T-helper 1 cell (primary cell): ENCODE measurements around the gene CLEC4G.
A peak's percentile ranks its signal among the peaks of the same experiment; 100 is the strongest.
"Not testable (repeated sequence)": the region's sequence is repeated elsewhere in the genome, so short reads cannot be mapped to it uniquely, and the experiment has no call there.

ENCODE experiments used
- DNase-seq, 5 donors: peaks; one replicate each; pipeline ENCODE4 v3.0.0-alpha.2; 2012 to 2020
- total RNA-seq, 4 donors: gene quantifications; one replicate each; lab custom pipeline; 2026; lab: John Stamatoyannopoulos, UW

CLEC4G gene
- total RNA-seq = 0 reads per million in 4 donors

- no peak for DNase-seq
These were observed at the start of gene CLEC4G for GRCh38 chr19:7732045-7732444. CLEC4G (minus strand) TSS chr19:7732110; CDS start chr19:7732102, 8 bp downstream.

GRCh38 chr19:7781157-7781556 is 49.2 kb upstream of the CLEC4G start:
- DNase-seq = no peak

- no peak for DNase-seq
These were observed 47.9 kb upstream of the CLEC4G start for GRCh38 chr19:7779631-7780486.

- no peak for DNase-seq
These were observed 46.2 kb upstream of the CLEC4G start for GRCh38 chr19:7778081-7778480.

- DNase-seq = no peak
These were observed 43.9 kb upstream of the CLEC4G start for GRCh38 chr19:7775761-7776160.

GRCh38 chr19:7773841-7774240 is 41.9 kb upstream of the CLEC4G start:
- DNase-seq = no peak

GRCh38 chr19:7772752-7773291 is 40.9 kb upstream of the CLEC4G start:
- DNase-seq = peak in 1 of 5 donors; percentile 49

GRCh38 chr19:7771072-7771471 is 39.2 kb upstream of the CLEC4G start:
- no peak for DNase-seq

- DNase-seq = no peak
These were observed 37.3 kb upstream of the CLEC4G start for GRCh38 chr19:7769171-7769570.

- DNase-seq = no peak
These were observed 35.6 kb upstream of the CLEC4G start for GRCh38 chr19:7767487-7767886.

- DNase-seq = no peak
These were observed 34.6 kb upstream of the CLEC4G start for GRCh38 chr19:7766535-7766934.

- DNase-seq = not testable (repeated sequence)
These were observed 33.1 kb upstream of the CLEC4G start for GRCh38 chr19:7765043-7765442.

GRCh38 chr19:7764157-7764556 is 32.2 kb upstream of the CLEC4G start:
- DNase-seq = not testable (repeated sequence)

GRCh38 chr19:7763696-7764095 is 31.8 kb upstream of the CLEC4G start:
- no peak for DNase-seq

GRCh38 chr19:7762719-7763293 is 30.9 kb upstream of the CLEC4G start, which contains the start of gene CLEC4M:
CLEC4M (plus strand) TSS chr19:7763243; CDS start chr19:7763267, 24 bp downstream.
- no peak for DNase-seq

GRCh38 chr19:7759156-7759555 is 27.2 kb upstream of the CLEC4G start:
- no peak for DNase-seq

GRCh38 chr19:7757358-7757757 is 25.4 kb upstream of the CLEC4G start:
- DNase-seq = no peak

- DNase-seq = no peak
These were observed 24.3 kb upstream of the CLEC4G start for GRCh38 chr19:7756258-7756657.

GRCh38 chr19:7751157-7751783 is 19.4 kb upstream of the CLEC4G start:
- no peak for DNase-seq

GRCh38 chr19:7748756-7749155 is 16.8 kb upstream of the CLEC4G start:
- DNase-seq = no peak

- DNase-seq = no peak
These were observed 16.3 kb upstream of the CLEC4G start for GRCh38 chr19:7748171-7748570.

GRCh38 chr19:7746903-7747884 is 15.3 kb upstream of the CLEC4G start, which contains the start of gene CD209:
CD209 (minus strand) TSS chr19:7747534; CDS start chr19:7747511, 23 bp downstream.
- DNase-seq = no peak
